Skeletal muscle satellite cell (primary cell): ENCODE data around the gene ADA.

Experiments
- H3K27me3 ChIP-seq: 2 replicates; pipeline ENCODE4 v1.7.0; 2013; ENCODE audit warnings: low read length; ENCODE audit not compliant: control insufficient read depth, insufficient read depth
- H3K36me3 ChIP-seq: 2 replicates; pipeline ENCODE4 v1.7.0; 2013; ENCODE audit warnings: mild to moderate bottlenecking, control low read depth, low read length; ENCODE audit not compliant: insufficient read depth
- H3K4me1 ChIP-seq: 2 replicates; pipeline ENCODE4 v1.7.0; 2013; ENCODE audit warnings: low read length; ENCODE audit not compliant: control insufficient read depth, insufficient read depth
- H3K4me2 ChIP-seq: 2 replicates; pipeline ENCODE4 v1.7.0; 2013; ENCODE audit warnings: mild to moderate bottlenecking, low read length
- H3K4me3 ChIP-seq: 2 replicates; pipeline ENCODE4 v1.7.0; 2013; ENCODE audit warnings: low read length
- H3K9ac ChIP-seq: 2 replicates; pipeline ENCODE4 v1.7.0; 2013; ENCODE audit warnings: mild to moderate bottlenecking, low read depth, low read length, moderate library complexity
- H3K9me3 ChIP-seq: replicated peaks from 2 replicates; pipeline ENCODE4 v1.7.0; 2013; ENCODE audit warnings: mild to moderate bottlenecking, control low read depth, low read length

ADA gene

GRCh38 chr20:44618318-44618731 lies 33.2 kb downstream of the ADA start:
- Histone ChIP-seq H3K36me3 (peaks cover 11% of the 10 kb centered on the region), H3K9me3 (peaks cover 6% of the 10 kb centered on the region), H3K9ac (no peak overlapping the region), H3K27me3 (no peaks in the 10 kb centered on the region), H3K4me2 (no peak overlapping the region), H3K4me1 (peaks cover 14% of the 10 kb centered on the region), H3K4me3 (no peak overlapping the region)

GRCh38 chr20:44616604-44616964 lies 34.9 kb downstream of the ADA start:
- no peaks in the 10 kb centered on the region for H3K9me3 ChIP-seq
- H3K27me3 ChIP-seq: no peaks in the 10 kb centered on the region
- H3K4me3 ChIP-seq: no peak overlapping the region
- H3K9ac ChIP-seq: no peak overlapping the region
- H3K4me2 ChIP-seq: no peak overlapping the region
- peaks cover 14% of the 10 kb centered on the region for H3K4me1 ChIP-seq
- peaks cover 11% of the 10 kb centered on the region for H3K36me3 ChIP-seq

DNA sequence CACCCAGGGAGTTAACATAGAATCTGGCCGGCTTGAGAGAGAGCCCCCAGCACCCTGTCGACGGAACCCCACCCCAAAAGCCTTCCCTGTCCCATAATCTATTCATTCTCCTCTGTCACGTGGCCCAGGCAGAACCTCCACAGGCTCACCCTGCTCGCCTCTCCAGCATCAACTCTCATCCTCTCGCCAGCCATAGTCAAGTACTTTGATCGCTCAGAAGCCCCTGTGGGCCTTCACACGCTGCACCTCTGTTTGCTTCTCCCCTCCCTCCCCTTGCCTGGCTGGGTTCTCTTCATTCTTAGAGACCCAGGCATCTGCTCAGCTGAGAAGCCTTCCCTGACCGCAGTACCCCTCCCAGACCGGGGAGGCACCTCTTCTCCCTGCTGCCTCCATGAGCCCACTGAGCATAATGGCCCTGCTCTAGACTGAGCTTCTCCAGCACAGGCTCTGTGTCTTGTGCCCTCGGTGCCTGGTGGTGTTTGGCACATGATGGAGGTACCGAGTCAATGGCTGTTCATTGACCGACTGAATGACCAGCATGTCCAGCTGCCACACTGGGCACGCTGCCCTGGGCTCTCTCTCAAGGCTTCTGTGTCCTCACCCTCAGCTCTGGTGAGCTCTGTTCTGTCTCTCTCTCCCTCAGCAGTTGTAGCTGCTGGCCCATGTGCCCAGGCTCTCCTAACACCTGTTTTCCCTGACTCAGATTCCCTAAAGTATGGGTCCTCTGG lies 35.5 kb downstream of the ADA start:
- Histone ChIP-seq H3K36me3 (peaks cover 11% of the 10 kb centered on the region), H3K9me3 (no peaks in the 10 kb centered on the region), H3K4me3 (no peak overlapping the region), H3K4me2 (no peak overlapping the region), H3K4me1 (peaks cover 14% of the 10 kb centered on the region), H3K27me3 (no peaks in the 10 kb centered on the region), H3K9ac (no peak overlapping the region)

DNA sequence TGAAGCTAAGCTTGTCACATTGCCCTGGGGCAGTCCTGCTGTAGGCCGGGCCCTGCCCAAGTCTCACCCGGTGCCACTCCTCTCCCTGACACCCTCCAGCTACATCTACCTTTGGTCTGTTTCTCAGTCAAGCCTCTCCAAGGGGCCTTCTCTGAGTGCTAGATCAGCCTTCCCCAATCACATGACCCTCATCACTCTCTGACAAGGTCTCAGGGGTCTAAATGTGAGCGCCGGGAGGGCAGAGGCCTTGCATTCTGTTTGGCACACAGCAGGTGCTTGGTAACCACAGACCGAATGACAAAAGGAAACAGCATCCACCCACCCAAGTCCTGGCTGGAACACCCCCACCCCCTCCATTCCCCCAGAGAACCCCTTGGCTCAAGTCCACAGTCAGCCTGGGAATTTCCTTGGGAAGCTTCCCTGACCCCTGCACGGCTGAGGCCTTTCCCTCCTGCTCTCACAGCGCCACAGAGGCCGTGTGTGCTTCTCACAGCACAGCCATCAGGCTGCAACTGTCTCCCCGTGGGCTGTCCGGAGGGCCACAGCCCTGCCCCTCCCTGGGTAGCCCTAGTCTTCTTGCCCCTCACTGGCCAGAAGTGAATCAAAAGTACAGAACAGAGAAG lies 36.2 kb downstream of the ADA start:
- Histone ChIP-seq H3K4me2 (no peak overlapping the region), H3K9ac (no peak overlapping the region), H3K27me3 (no peaks in the 10 kb centered on the region), H3K4me1 (peaks cover 14% of the 10 kb centered on the region), H3K4me3 (no peak overlapping the region), H3K9me3 (no peaks in the 10 kb centered on the region), H3K36me3 (peaks cover 11% of the 10 kb centered on the region)

DNA sequence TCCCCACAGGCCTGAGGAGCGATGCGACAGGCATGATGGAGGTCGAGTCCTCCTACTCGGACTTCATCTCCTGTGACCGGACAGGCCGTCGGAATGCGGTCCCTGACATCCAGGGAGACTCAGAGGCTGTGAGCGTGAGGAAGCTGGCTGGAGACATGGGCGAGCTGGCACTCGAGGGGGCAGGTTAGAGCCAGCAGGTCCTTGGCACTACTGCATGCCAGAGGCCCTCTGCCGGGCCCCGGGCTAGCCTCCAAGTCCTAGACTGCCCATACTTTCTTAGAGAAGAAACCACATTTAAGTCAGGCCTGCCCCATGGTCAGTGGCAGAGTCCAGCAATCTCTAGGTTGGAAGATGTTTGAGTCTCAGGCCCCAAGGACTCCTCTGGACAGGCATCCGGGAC lies 37.0 kb downstream of the ADA start:
- Histone ChIP-seq H3K4me1 (peaks cover 18% of the 10 kb centered on the region), H3K27me3 (no peaks in the 10 kb centered on the region), H3K4me3 (no peak overlapping the region), H3K36me3 (peaks cover 11% of the 10 kb centered on the region), H3K4me2 (no peak overlapping the region), H3K9ac (no peak overlapping the region), H3K9me3 (no peaks in the 10 kb centered on the region)

GRCh38 chr20:44613575-44613974 lies 37.9 kb downstream of the ADA start:
- Histone ChIP-seq H3K27me3 (no peaks in the 10 kb centered on the region), H3K9me3 (no peaks in the 10 kb centered on the region), H3K4me3 (no peak overlapping the region), H3K4me1 (peaks cover 22% of the 10 kb centered on the region), H3K9ac (no peak overlapping the region), H3K4me2 (no peak overlapping the region), H3K36me3 (peaks cover 8% of the 10 kb centered on the region)

DNA sequence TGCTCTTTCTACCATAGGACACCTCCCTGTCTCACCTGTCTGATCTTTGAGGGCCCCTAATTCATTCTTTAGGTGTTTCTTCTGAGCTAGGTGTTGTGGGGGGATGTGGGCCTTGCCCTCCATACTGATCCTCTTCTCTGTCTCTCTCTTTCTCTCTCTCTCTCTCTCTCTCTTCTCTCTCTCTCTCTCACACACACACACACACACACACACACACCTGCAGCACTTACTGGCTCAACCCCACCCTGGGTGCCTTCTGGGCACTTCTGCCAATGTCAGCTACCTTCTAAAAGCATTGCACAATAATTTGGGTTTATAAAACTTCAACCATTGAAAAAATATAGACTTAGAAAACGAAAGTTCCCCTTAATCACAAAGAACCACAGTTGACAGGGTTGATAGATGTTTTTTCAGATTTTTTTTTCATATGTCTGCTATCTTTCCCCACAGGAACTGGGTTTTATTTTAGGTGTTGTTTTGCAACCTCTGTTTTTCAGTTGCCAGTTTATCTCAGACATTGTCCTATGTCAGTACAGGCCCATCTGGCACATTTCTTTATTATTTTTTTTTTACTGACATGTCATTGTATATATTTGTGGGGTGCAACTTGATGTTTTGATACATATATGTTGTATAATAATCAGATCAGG lies 41.1 kb downstream of the ADA start:
- H3K4me3 ChIP-seq: no peak overlapping the region

DNA sequence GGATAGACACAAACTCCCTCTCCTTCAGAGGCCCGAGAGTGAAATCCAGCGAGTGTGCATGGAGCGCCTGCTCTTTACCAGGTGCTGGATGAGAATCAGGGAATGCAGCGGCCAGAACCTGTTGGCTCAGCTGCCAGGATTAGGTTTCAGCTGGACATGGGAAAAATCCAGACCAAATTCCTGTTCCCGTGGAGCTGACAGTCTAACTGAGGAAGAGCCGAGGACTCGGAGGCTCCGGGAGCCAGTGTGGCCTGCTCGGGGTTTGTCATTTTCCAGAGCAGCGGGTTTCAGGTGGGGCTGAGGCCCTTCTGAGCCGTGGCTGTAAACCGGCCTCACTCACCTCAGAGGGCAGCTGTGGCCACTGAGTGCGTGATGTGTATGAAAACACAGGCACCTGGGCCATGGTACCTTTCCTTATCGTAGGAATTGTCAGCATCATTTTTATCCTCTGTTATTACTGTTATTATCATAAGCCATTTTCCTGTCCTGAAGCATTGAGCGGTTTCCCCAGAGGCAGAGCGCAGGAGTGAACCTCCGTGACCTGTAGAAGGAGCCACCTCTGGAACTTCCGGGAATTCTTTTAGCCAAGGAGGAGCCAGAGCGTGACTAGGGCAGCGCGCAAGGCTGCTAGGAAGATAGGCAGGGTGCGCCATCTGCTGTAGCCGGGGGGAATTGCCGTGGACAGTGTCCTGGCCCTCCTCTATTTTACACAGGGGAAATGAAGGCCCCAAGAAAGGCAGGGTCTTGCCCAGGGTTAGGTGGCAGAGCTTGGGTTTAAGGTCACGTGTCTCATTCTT lies 41.8 kb downstream of the ADA start:
- Histone ChIP-seq H3K27me3 (no peaks in the 10 kb centered on the region), H3K36me3 (peaks cover 3% of the 10 kb centered on the region), H3K4me1 (peaks cover 11% of the 10 kb centered on the region), H3K4me3 (peak overlapping the region; percentile 30), H3K9ac (peak overlapping the region; percentile 56), H3K4me2 (peak overlapping the region; percentile 69), H3K9me3 (no peaks in the 10 kb centered on the region)

More for the DNA sequence above, 41.1 kb downstream of the ADA start:
- Histone ChIP-seq H3K27me3 (no peaks in the 10 kb centered on the region), H3K9ac (no peak overlapping the region), H3K9me3 (no peaks in the 10 kb centered on the region), H3K4me1 (peaks cover 18% of the 10 kb centered on the region), H3K36me3 (peaks cover 3% of the 10 kb centered on the region), H3K4me2 (no peak overlapping the region)

DNA sequence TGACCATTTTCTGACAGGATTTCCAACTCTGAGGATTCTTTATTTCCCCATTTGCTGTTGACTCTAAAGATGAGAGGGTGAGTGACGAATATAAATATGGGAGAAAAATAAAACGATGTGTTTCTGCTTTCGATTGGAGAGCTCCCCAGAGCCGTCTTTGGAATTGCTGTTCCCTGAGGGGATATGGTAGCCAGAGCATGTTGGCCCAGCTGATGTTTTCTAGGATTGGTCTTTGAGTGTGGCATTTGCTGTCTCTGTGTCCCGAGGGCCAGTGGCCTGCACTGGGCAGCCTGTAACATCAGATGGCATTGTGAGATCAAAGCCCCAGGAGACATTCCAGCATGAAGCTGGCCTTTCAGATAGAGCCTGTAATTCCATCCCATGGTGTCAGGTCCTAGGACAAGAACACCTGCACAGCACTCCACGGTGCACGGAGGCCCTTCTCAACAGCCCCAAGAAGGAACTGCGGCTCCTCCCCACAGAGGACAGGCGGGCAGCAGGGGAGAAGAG lies 42.4 kb downstream of the ADA start:
- Histone ChIP-seq H3K4me3 (no peak overlapping the region), H3K9ac (peak overlapping the region; percentile 56), H3K4me1 (peaks cover 10% of the 10 kb centered on the region), H3K4me2 (peak overlapping the region; percentile 69), H3K36me3 (no peaks in the 10 kb centered on the region), H3K27me3 (no peaks in the 10 kb centered on the region), H3K9me3 (no peaks in the 10 kb centered on the region)

GRCh38 chr20:44606725-44607441 lies 44.6 kb downstream of the ADA start:
- no peaks in the 10 kb centered on the region for H3K36me3 ChIP-seq
- peaks cover 15% of the 10 kb centered on the region for H3K4me1 ChIP-seq

More at GRCh38 chr20:44606725-44607441, 44.6 kb downstream of the ADA start:
- Histone ChIP-seq H3K9ac (no peak overlapping the region), H3K9me3 (no peaks in the 10 kb centered on the region), H3K27me3 (no peaks in the 10 kb centered on the region), H3K4me3 (no peak overlapping the region), H3K4me2 (no peak overlapping the region)
